MCF 10A (cell line): ENCODE data around the gene MAPKBP1. TPM values are rescaled to one million over a fixed set of nuclear protein-coding genes. Genes with fewer than 3 reads are reported as not detected.

Experiments used
- BruUV-seq: library from RNA; stranded (reverse); fragments of 400-500 nt; replicated peaks from 2 replicates; lab custom pipeline; 2021; lab: Mats Ljungman, UMichigan
- CTCF ChIA-PET: fragments of 300-600 bp; sonication (Branson Sonifier 250); formaldehyde crosslinking; extraction: SDS; loops from one replicate; lab custom pipeline; 2021; ENCODE audit warnings: antibody characterized with exemption, inconsistent platforms; lab: Yijun Ruan, JAX
- POLR2A ChIA-PET: fragments of 300-600, 350-650 bp; sonication (Branson Sonifier 250); formaldehyde crosslinking; extraction: SDS; loops from one replicate; lab custom pipeline; 2020; ENCODE audit warnings: antibody characterized with exemption, inconsistent platforms; lab: Yijun Ruan, JAX
- DNase-seq: peaks from one replicate; pipeline ENCODE4 v3.0.0-alpha.2; 2018; ENCODE audit not compliant: unreplicated experiment
- H3K27ac Mint-ChIP-seq: one replicate; pipeline ENCODE4 v1.8.0; 2022; ENCODE audit warnings: mild to moderate bottlenecking, low read depth, mixed read lengths; ENCODE audit not compliant: unreplicated experiment
- H3K27me3 Mint-ChIP-seq: one replicate; pipeline ENCODE4 v1.8.0; 2022; ENCODE audit warnings: mixed read lengths; ENCODE audit not compliant: insufficient read depth, unreplicated experiment
- H3K36me3 Mint-ChIP-seq: one replicate; pipeline ENCODE4 v1.8.0; 2022; ENCODE audit warnings: mild to moderate bottlenecking, moderate library complexity, mixed read lengths; ENCODE audit not compliant: insufficient read depth, unreplicated experiment
- H3K4me1 Mint-ChIP-seq: one replicate; pipeline ENCODE4 v1.8.0; 2022; ENCODE audit warnings: mixed read lengths; ENCODE audit not compliant: insufficient read depth, unreplicated experiment
- H3K4me3 Mint-ChIP-seq: one replicate; pipeline ENCODE4 v1.8.0; 2022; ENCODE audit warnings: mild to moderate bottlenecking, moderate library complexity, mixed read lengths; ENCODE audit not compliant: unreplicated experiment
- H3K9me3 Mint-ChIP-seq: one replicate; pipeline ENCODE4 v1.8.0; 2022; ENCODE audit warnings: mixed read lengths; ENCODE audit not compliant: unreplicated experiment
- CTCF ChIP-seq: fragments of 200-600 bp; IDR thresholded peaks from one replicate; pipeline ENCODE4 v1.8.0; 2022; ENCODE audit warnings: antibody characterized with exemption, mild to moderate bottlenecking; ENCODE audit not compliant: unreplicated experiment
- intact Hi-C: fragments of 100-400 bp; cut with micrococcal nuclease; formaldehyde crosslinking; loops from 2 replicates; pipeline ENCODE4 v1.14.1; 2022
- total RNA-seq: library from RNA; stranded (reverse); gene quantifications from 2 replicates; pipeline ENCODE4 v1.2.3, GENCODE V29; 2022

The MAPKBP1 gene
- total RNA-seq, 1 experiment from 2014 or later = 35.0 TPM

GRCh38 chr15:41827290-41827879 is 53.1 kb downstream of the MAPKBP1 start:
- H3K4me1 Mint-ChIP-seq = peaks cover 6% of the 10 kb centered on the region
- no peaks in the 10 kb centered on the region for H3K27me3 Mint-ChIP-seq
- peak overlapping the region; percentile 87 for H3K4me3 Mint-ChIP-seq
- no peak for DNase-seq
- ChIA-PET POLR2A (interaction anchor here (0.6 to 3.8 kb wide), 4 partner anchors 42 to 77 kb away, joined by 3 to 19 read pairs (median 6); partner anchors contain the start of gene MAPKBP1), CTCF (interaction anchor here (0.7 kb wide), 2 partner anchors 49 to 88 kb away, joined by 3 to 5 read pairs; no protein-coding TSS in a partner anchor)
- BruUV-seq = no TSS peak
- H3K36me3 Mint-ChIP-seq = peaks cover 35% of the 10 kb centered on the region
- H3K27ac Mint-ChIP-seq = peak overlapping the region; percentile 76
- no peak for TF ChIP-seq CTCF
- intact Hi-C loops = loop anchor here (5.0 kb wide), 2 partner anchors 75 to 145 kb away; partner anchors contain the start of gene EHD4
- no peaks in the 10 kb centered on the region for H3K9me3 Mint-ChIP-seq

- ChIA-PET CTCF (interaction anchor here (0.6 kb wide), 1 partner anchor 364 kb away, joined by 4 read pairs; no protein-coding TSS in a partner anchor), POLR2A (interaction anchor here (0.5 to 3.8 kb wide), 6 partner anchors 10 to 226 kb away, joined by 3 to 19 read pairs (median 5); partner anchors contain the start of genes MAPKBP1 and PLA2G4B)
- Mint-ChIP-seq H3K27ac (peak within 1 kb of the TSS; percentile 76), H3K36me3 (peaks cover 32% of the 10 kb centered on the region), H3K9me3 (no peaks in the 10 kb centered on the region), H3K4me1 (peaks cover 13% of the 10 kb centered on the region), H3K4me3 (peak within 1 kb of the TSS; percentile 87), H3K27me3 (no peaks in the 10 kb centered on the region)
- TF ChIP-seq CTCF = no peak
- DNase-seq = peak; percentile 85
- no TSS peak for BruUV-seq
- intact Hi-C loops = loop anchor here (5.0 kb wide), 2 partner anchors 74 to 144 kb away; partner anchors contain the start of gene EHD4
These were observed 53.9 kb downstream of the MAPKBP1 start, which contains the start of gene JMJD7 for GRCh38 chr15:41827880-41828806. JMJD7 (plus strand) TSS chr15:41828092; CDS start chr15:41828125, 33 bp downstream.

DNA sequence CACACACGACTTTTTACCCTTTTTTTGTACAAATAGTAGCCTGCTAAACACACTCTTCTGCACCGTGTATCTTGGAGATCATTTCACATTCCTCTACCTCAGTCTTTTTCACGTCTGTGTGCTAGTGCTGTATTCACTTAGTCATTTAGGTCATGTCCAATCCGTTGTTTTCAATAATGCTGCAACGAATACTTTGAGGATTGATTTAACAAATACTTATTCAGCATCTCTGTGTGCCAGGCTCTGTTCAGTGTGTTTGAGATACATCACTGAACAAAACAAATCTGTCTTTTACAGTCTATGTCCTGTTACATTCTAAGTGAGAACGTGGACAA is 54.5 kb downstream of the MAPKBP1 start:
- peak overlapping the region; percentile 87 for H3K4me3 Mint-ChIP-seq
- peak overlapping the region; percentile 76 for H3K27ac Mint-ChIP-seq
- BruUV-seq = TSS peak; percentile 36
- ChIA-PET CTCF (no interaction called here), POLR2A (interaction anchor here (0.9 to 3.8 kb wide), 4 partner anchors 9 to 54 kb away, joined by 3 to 19 read pairs (median 7); partner anchors contain the start of genes MAPKBP1 and PLA2G4B)
- H3K36me3 Mint-ChIP-seq = peaks cover 28% of the 10 kb centered on the region
- TF ChIP-seq CTCF = no peak
- no peaks in the 10 kb centered on the region for H3K9me3 Mint-ChIP-seq
- DNase-seq = no peak
- H3K4me1 Mint-ChIP-seq = peaks cover 13% of the 10 kb centered on the region
- H3K27me3 Mint-ChIP-seq = no peaks in the 10 kb centered on the region
- intact Hi-C loops = loop anchor here (5.0 kb wide), 2 partner anchors 74 to 144 kb away; partner anchors contain the start of gene EHD4
